HCT116 (cell line): ENCODE results near the gene NEUROD2. TPM values are rescaled to one million over a fixed set of nuclear protein-coding genes. Genes with fewer than 3 reads are reported as not detected.

Experiments used
- ATAC-seq: fragments of 200-7000 bp; cut with Tn5 transposase; 2 replicates; pipeline ENCODE4 v1.9.1; 2020; ENCODE audit warnings: mild to moderate bottlenecking, moderate library complexity
- BruUV-seq: library from RNA; stranded (reverse); fragments of 400-500 nt; replicated peaks from 2 replicates; lab custom pipeline; 2021; lab: Mats Ljungman, UMichigan
- CTCF ChIA-PET: fragments of 300-600 bp; sonication (Branson Sonifier 250); formaldehyde crosslinking; loops from one replicate; lab custom pipeline; 2021; ENCODE audit warnings: antibody characterized with exemption; lab: Charles Lee
- POLR2A ChIA-PET: fragments of 300-600, 350-600 bp; sonication (Branson Sonifier 250); formaldehyde crosslinking; loops from one replicate; lab custom pipeline; 2021; ENCODE audit warnings: antibody characterized with exemption; lab: Charles Lee
- RAD21 ChIA-PET, 2 experiments: fragments of 300-600 bp; sonication (Branson Sonifier 250); formaldehyde crosslinking; loops; one replicate each; lab custom pipeline; 2023; ENCODE audit warnings: low total read pairs in 2 of 2; ENCODE audit not compliant: uncharacterized antibody in 2 of 2, unreplicated experiment in 2 of 2, low non-redundant PET in 1 of 2; lab: Charles Lee
- DNase-seq: peaks from one replicate; pipeline ENCODE4 v3.0.0-alpha.2; 2010; ENCODE audit warnings: low read depth, low spot score
- H2AFZ ChIP-seq: fragments of 200-600 bp; shearing (Covaris generic), sonication (generic); 2 replicates; pipeline ENCODE4 v1.6.1; 2017; ENCODE audit warnings: low read depth, mixed run types, mixed read lengths, antibody characterized with exemption, low read length; ENCODE audit not compliant: poor library complexity, severe bottlenecking
- H3K27ac ChIP-seq: 2 replicates; pipeline ENCODE4 v1.5.1; 2012; ENCODE audit warnings: low read depth, low read length
- H3K27me3 ChIP-seq: fragments of 200-600 bp; sonication (generic); 2 replicates; pipeline ENCODE4 v1.6.1; 2016; ENCODE audit warnings: mixed run types, low read length, mixed read lengths; ENCODE audit not compliant: insufficient read depth
- H3K36me3 ChIP-seq, 2 experiments: fragments of 200-500 bp in 1 of 2; fragments of 200-600 bp in 1 of 2; sonication (Bioruptor generic) in 1 of 2; sonication (generic) in 1 of 2; 2 replicates each; pipeline versions ENCODE4 v1.5.1 to v1.6.1; 2014 to 2016; ENCODE audit warnings: low read length in 2 of 2, inconsistent platforms in 1 of 2, mixed read lengths in 1 of 2, mixed run types in 1 of 2; ENCODE audit not compliant: insufficient read depth in 2 of 2, control insufficient read depth in 1 of 2
- H3K4me1 ChIP-seq, 2 experiments: fragments of 200-600 bp in 1 of 2; sonication (generic) in 1 of 2; 2 replicates each; pipeline versions ENCODE4 v1.5.1 to v1.6.1; 2012 to 2017; ENCODE audit warnings: low read length in 2 of 2, inconsistent platforms in 1 of 2, mild to moderate bottlenecking in 1 of 2, mixed read lengths in 1 of 2, mixed run types in 1 of 2, moderate library complexity in 1 of 2; ENCODE audit not compliant: insufficient read depth in 2 of 2, control insufficient read depth in 1 of 2
- H3K4me2 ChIP-seq: fragments of 200-600 bp; sonication (generic); 2 replicates; pipeline ENCODE4 v1.6.1; 2017; ENCODE audit warnings: mixed run types, low read length, mixed read lengths
- H3K4me3 ChIP-seq, 2 experiments: fragments of 200-600 bp in 1 of 2; sonication (generic) in 1 of 2; replicated peaks in 1 of 2; 2 replicates each; pipeline ENCODE4 v1.5.1; 2011 to 2016; ENCODE audit warnings: low read length in 2 of 2, control low read depth in 1 of 2, low read depth in 1 of 2, mild to moderate bottlenecking in 1 of 2, mixed read lengths in 1 of 2, mixed run types in 1 of 2
- H3K79me2 ChIP-seq: fragments of 200-600 bp; sonication (generic); 2 replicates; pipeline ENCODE4 v1.6.1; 2017; ENCODE audit warnings: mild to moderate bottlenecking, mixed run types, low read length, moderate library complexity, mixed read lengths; ENCODE audit not compliant: insufficient read depth
- H3K9ac ChIP-seq: fragments of 200-600 bp; sonication (generic); 2 replicates; pipeline ENCODE4 v1.6.1; 2016; ENCODE audit warnings: low read length, mixed read lengths
- H3K9me2 ChIP-seq: fragments of 200-600 bp; sonication (generic), shearing (Covaris generic); 2 replicates; pipeline ENCODE4 v1.6.1; 2017; ENCODE audit warnings: mixed run types, mild to moderate bottlenecking, moderate library complexity; ENCODE audit not compliant: insufficient read depth
- H3K9me3 ChIP-seq, 2 experiments: fragments of 200-500 bp in 1 of 2; fragments of 200-600 bp in 1 of 2; sonication (Bioruptor generic) in 1 of 2; sonication (generic) in 1 of 2; 2 replicates each; pipeline ENCODE4 v1.6.1; 2014 to 2017; ENCODE audit warnings: low read length in 2 of 2, mixed read lengths in 2 of 2, inconsistent platforms in 1 of 2, low read depth in 1 of 2, mild to moderate bottlenecking in 1 of 2, mixed run types in 1 of 2, moderate library complexity in 1 of 2; ENCODE audit not compliant: control insufficient read depth in 1 of 2, insufficient read depth in 1 of 2
- H4K20me1 ChIP-seq: fragments of 200-600 bp; sonication (generic), shearing (Covaris generic); 2 replicates; pipeline ENCODE4 v1.6.1; 2017; ENCODE audit warnings: mixed run types, mild to moderate bottlenecking, moderate library complexity; ENCODE audit not compliant: insufficient read depth
- EGR1 ChIP-seq: IDR thresholded peaks from 2 replicates; pipeline ENCODE4 v1.6.1; 2012; ENCODE audit warnings: low read depth
- EZH2 ChIP-seq: fragments of 200-600 bp; sonication (generic); IDR thresholded peaks from 2 replicates; pipeline ENCODE4 v1.6.1; 2017; ENCODE audit warnings: antibody characterized with exemption, mixed run types
- FOSL1 ChIP-seq: IDR thresholded peaks from 2 replicates; pipeline ENCODE4 v1.6.1; 2012; ENCODE audit warnings: low read depth
- POLR2AphosphoS5 ChIP-seq: IDR thresholded peaks from 2 replicates; pipeline ENCODE4 v1.6.1; 2011; ENCODE audit warnings: mild to moderate bottlenecking, low read depth, low read length, moderate library complexity
- REST ChIP-seq: IDR thresholded peaks from 2 replicates; pipeline ENCODE4 v1.6.1; 2012; ENCODE audit warnings: low read depth
- SIN3A ChIP-seq: IDR thresholded peaks from 2 replicates; pipeline ENCODE4 v1.6.1; 2012; ENCODE audit warnings: low read depth
- SRF ChIP-seq: IDR thresholded peaks from 2 replicates; pipeline ENCODE4 v1.6.1; 2012; ENCODE audit warnings: low read depth
- ZFX ChIP-seq: fragments of 450-650 bp; IDR thresholded peaks from 2 replicates; pipeline ENCODE4 v1.6.1; 2017
- intact Hi-C: fragments of 100-400 bp; cut with micrococcal nuclease; formaldehyde crosslinking; loops from 2 replicates; pipeline ENCODE4 v1.10.0; 2022
- total RNA-seq: library from RNA; stranded (reverse); gene quantifications from one replicate; pipeline ENCODE4 v1.2.1, GENCODE V29; 2021; ENCODE audit not compliant: unreplicated experiment
- TF ChIP-seq, protein P1 (sequence below): IDR thresholded peaks from 2 replicates; pipeline ENCODE4 v1.6.1; 2011; ENCODE audit warnings: mild to moderate bottlenecking, low read length, moderate library complexity; ENCODE audit not compliant: insufficient replicate concordance; ENCODE audit errors: extremely low read depth

NEUROD2 gene
- total RNA-seq, 1 experiment from 2014 or later, result not detected

- Histone ChIP-seq H2AFZ (no peak overlapping the region), H3K4me2 (no peak overlapping the region), H4K20me1 (no peaks in the 10 kb centered on the region), H3K4me3 (no peak overlapping the region), H3K9me3 (no peaks in the 10 kb centered on the region), H3K27me3 (peaks cover 56% of the 10 kb centered on the region), H3K4me1 (no peaks in the 10 kb centered on the region), H3K36me3 (no peaks in the 10 kb centered on the region), H3K27ac (no peak overlapping the region), H3K9ac (no peak overlapping the region), H3K9me2 (no peaks in the 10 kb centered on the region), H3K79me2 (no peaks in the 10 kb centered on the region)
- TF ChIP-seq SRF (no peak), EGR1 (no peak), SIN3A (no peak), FOSL1 (no peak), REST (no peak), POLR2AphosphoS5 (no peak), ZFX (no peak), EZH2 (no peak)
- TF ChIP-seq, protein P1, sequence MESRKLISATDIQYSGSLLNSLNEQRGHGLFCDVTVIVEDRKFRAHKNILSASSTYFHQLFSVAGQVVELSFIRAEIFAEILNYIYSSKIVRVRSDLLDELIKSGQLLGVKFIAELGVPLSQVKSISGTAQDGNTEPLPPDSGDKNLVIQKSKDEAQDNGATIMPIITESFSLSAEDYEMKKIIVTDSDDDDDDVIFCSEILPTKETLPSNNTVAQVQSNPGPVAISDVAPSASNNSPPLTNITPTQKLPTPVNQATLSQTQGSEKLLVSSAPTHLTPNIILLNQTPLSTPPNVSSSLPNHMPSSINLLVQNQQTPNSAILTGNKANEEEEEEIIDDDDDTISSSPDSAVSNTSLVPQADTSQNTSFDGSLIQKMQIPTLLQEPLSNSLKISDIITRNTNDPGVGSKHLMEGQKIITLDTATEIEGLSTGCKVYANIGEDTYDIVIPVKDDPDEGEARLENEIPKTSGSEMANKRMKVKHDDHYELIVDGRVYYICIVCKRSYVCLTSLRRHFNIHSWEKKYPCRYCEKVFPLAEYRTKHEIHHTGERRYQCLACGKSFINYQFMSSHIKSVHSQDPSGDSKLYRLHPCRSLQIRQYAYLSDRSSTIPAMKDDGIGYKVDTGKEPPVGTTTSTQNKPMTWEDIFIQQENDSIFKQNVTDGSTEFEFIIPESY, result no peak
- DNase-seq (no peak), ATAC-seq (no peak)
- intact Hi-C loops, result no loop called here
- ChIA-PET CTCF (no interaction called here), RAD21 (no interaction called here), POLR2A (no interaction called here)
- no TSS peak for BruUV-seq
Measured at GRCh38 chr17:39596543-39597267, 11.0 kb downstream of the NEUROD2 start.
